Measurements from ENCODE around the gene FCHSD2. TPM values are rescaled to one million over a fixed set of nuclear protein-coding genes. Genes with fewer than 3 reads are reported as not detected.
"Not testable (repeated sequence)": the region's sequence is repeated elsewhere in the genome, so short reads cannot be mapped to it uniquely, and the experiment has no call there.

FCHSD2 gene
- total and polyA plus RNA-seq, 5 experiments from 2014 or later, result 11.8 to 70.0 (median 15.6) TPM

GRCh38 chr11:73061857-73062424 lies 80.2 kb downstream of the FCHSD2 start:
- H3K4me1 Mint-ChIP-seq, result peaks cover 32 to 83% (median 49%) of the 10 kb centered on the region in 4 donors
- H3K36me3 Mint-ChIP-seq, result peaks cover 4 to 20% (median 12%) of the 10 kb centered on the region in 3 donors
- POLR2A ChIA-PET, H3K9me3 Mint-ChIP-seq, H3K4me3 Mint-ChIP-seq, H3K27me3 Mint-ChIP-seq, ATAC-seq, DNase-seq: not testable (repeated sequence)
- peak overlapping the region in 1 of 10 donors; percentile 57 for H3K27ac Mint-ChIP-seq

GRCh38 chr11:73061434-73061833 lies 80.7 kb downstream of the FCHSD2 start:
- Mint-ChIP-seq H3K4me1 (peaks cover 33 to 80% (median 47%) of the 10 kb centered on the region in 4 donors), H3K36me3 (peaks cover 4 to 19% (median 9%) of the 10 kb centered on the region in 3 donors)
- H3K27ac Mint-ChIP-seq, H3K9me3 Mint-ChIP-seq, H3K4me3 Mint-ChIP-seq, H3K27me3 Mint-ChIP-seq, ATAC-seq, POLR2A ChIA-PET, DNase-seq: not testable (repeated sequence)

- peaks cover 0 to 10% (median 0%) of the 10 kb centered on the region in 9 donors for H3K9me3 Mint-ChIP-seq
- ATAC-seq, result no peak
- POLR2A ChIA-PET, result no interaction called here
- no peak overlapping the region for H3K4me3 Mint-ChIP-seq
- no peaks in the 10 kb centered on the region for H3K27me3 Mint-ChIP-seq
- peaks cover 29 to 76% (median 43%) of the 10 kb centered on the region in 4 donors for H3K4me1 Mint-ChIP-seq
- DNase-seq, result no peak
- peaks cover 4 to 18% (median 9%) of the 10 kb centered on the region in 3 donors for H3K36me3 Mint-ChIP-seq
- peak overlapping the region in 3 of 10 donors; percentile 44 to 64 (median 63) for H3K27ac Mint-ChIP-seq
These were observed 82.2 kb downstream of the FCHSD2 start for GRCh38 chr11:73059915-73060314.

- H3K36me3 Mint-ChIP-seq, result peaks cover 4 to 14% (median 9%) of the 10 kb centered on the region in 3 donors
- POLR2A ChIA-PET, result no interaction called here
- H3K27ac Mint-ChIP-seq, result peak overlapping the region in 2 of 10 donors; percentile 20 to 64
- peaks cover 22 to 75% (median 40%) of the 10 kb centered on the region in 4 donors for H3K4me1 Mint-ChIP-seq
- ATAC-seq (no peak), DNase-seq (no peak)
- no peaks in the 10 kb centered on the region for H3K27me3 Mint-ChIP-seq
- H3K4me3 Mint-ChIP-seq, result no peak overlapping the region
- H3K9me3 Mint-ChIP-seq, result peaks cover 0 to 10% (median 0%) of the 10 kb centered on the region in 9 donors
These were observed 83.0 kb downstream of the FCHSD2 start for GRCh38 chr11:73058989-73059674.

GRCh38 chr11:73055655-73056354 lies 86.3 kb downstream of the FCHSD2 start:
- POLR2A ChIA-PET, result no interaction called here
- Mint-ChIP-seq H3K9me3 (no peaks in the 10 kb centered on the region), H3K36me3 (peaks cover 0 to 5% (median 3%) of the 10 kb centered on the region in 3 donors), H3K27me3 (no peaks in the 10 kb centered on the region), H3K4me1 (peaks cover 14 to 64% (median 25%) of the 10 kb centered on the region in 4 donors), H3K4me3 (no peak overlapping the region), H3K27ac (peak overlapping the region in 1 of 10 donors; percentile 61)
- no peak for DNase-seq
- ATAC-seq, result no peak

- H3K9me3 Mint-ChIP-seq, result no peaks in the 10 kb centered on the region
- DNase-seq, result no peak
- ATAC-seq, result no peak
- H3K36me3 Mint-ChIP-seq, result peaks cover 0 to 1% (median 0%) of the 10 kb centered on the region in 3 donors
- no peak overlapping the region for H3K4me3 Mint-ChIP-seq
- no peaks in the 10 kb centered on the region for H3K27me3 Mint-ChIP-seq
- peaks cover 10 to 63% (median 28%) of the 10 kb centered on the region in 4 donors for H3K4me1 Mint-ChIP-seq
- peak overlapping the region in 2 of 10 donors; percentile 6 to 27 for H3K27ac Mint-ChIP-seq
- POLR2A ChIA-PET, result no interaction called here
These were observed 87.1 kb downstream of the FCHSD2 start for GRCh38 chr11:73055002-73055401.

GRCh38 chr11:73053964-73054363 lies 88.2 kb downstream of the FCHSD2 start:
- POLR2A ChIA-PET, result no interaction called here
- no peaks in the 10 kb centered on the region for H3K27me3 Mint-ChIP-seq

GRCh38 chr11:73048446-73048845 lies 93.7 kb downstream of the FCHSD2 start:
- ATAC-seq (no peak), DNase-seq (no peak)
- H3K9me3 Mint-ChIP-seq, result no peaks in the 10 kb centered on the region
- peaks cover 13 to 49% (median 27%) of the 10 kb centered on the region in 4 donors for H3K4me1 Mint-ChIP-seq
- peak overlapping the region in 7 of 10 donors; percentile 20 to 76 (median 59) for H3K4me3 Mint-ChIP-seq
- H3K27me3 Mint-ChIP-seq, result no peaks in the 10 kb centered on the region
- H3K27ac Mint-ChIP-seq, result peak overlapping the region in 7 of 10 donors; percentile 7 to 82 (median 68)
- H3K36me3 Mint-ChIP-seq, result no peaks in the 10 kb centered on the region
- POLR2A ChIA-PET, result interaction anchor here (0.5 kb wide), 1 partner anchor 10 kb away, joined by 4 read pairs; no protein-coding TSS in a partner anchor

More at GRCh38 chr11:73053964-73054363, 88.2 kb downstream of the FCHSD2 start:
- Mint-ChIP-seq H3K9me3 (no peaks in the 10 kb centered on the region), H3K4me1 (peaks cover 12 to 62% (median 30%) of the 10 kb centered on the region in 4 donors), H3K4me3 (no peak overlapping the region), H3K27ac (peak overlapping the region in 1 of 10 donors; percentile 11), H3K36me3 (peaks cover 0 to 1% (median 0%) of the 10 kb centered on the region in 3 donors)
- no peak for DNase-seq
- no peak for ATAC-seq

GRCh38 chr11:73047773-73048371 lies 94.2 kb downstream of the FCHSD2 start:
- Mint-ChIP-seq H3K4me3 (peak overlapping the region; percentile 34 to 76 (median 58)), H3K9me3 (no peaks in the 10 kb centered on the region), H3K36me3 (no peaks in the 10 kb centered on the region), H3K4me1 (peaks cover 13 to 49% (median 27%) of the 10 kb centered on the region in 4 donors), H3K27me3 (no peaks in the 10 kb centered on the region), H3K27ac (peak overlapping the region in 9 of 10 donors; percentile 46 to 82 (median 68))
- POLR2A ChIA-PET, result interaction anchor here (0.5 kb wide), 1 partner anchor 49 kb away, joined by 5 read pairs; no protein-coding TSS in a partner anchor
- ATAC-seq, result peak; percentile 47 to 48
- no peak for DNase-seq

- Mint-ChIP-seq H3K4me1 (peaks cover 7 to 32% (median 12%) of the 10 kb centered on the region in 4 donors), H3K9me3 (no peaks in the 10 kb centered on the region), H3K27me3 (no peaks in the 10 kb centered on the region), H3K36me3 (peaks cover 0 to 12% (median 5%) of the 10 kb centered on the region in 3 donors), H3K27ac (no peak overlapping the region), H3K4me3 (no peak overlapping the region)
- ATAC-seq (no peak), DNase-seq (no peak)
- POLR2A ChIA-PET, result interaction anchor here (0.7 kb wide), 1 partner anchor 53 kb away, joined by 3 read pairs; no protein-coding TSS in a partner anchor
These were observed 102.1 kb downstream of the FCHSD2 start for GRCh38 chr11:73040046-73040445.

- DNase-seq, result no peak
- H3K27ac Mint-ChIP-seq, result peak overlapping the region; percentile 2 to 92 (median 78)
- H3K4me3 Mint-ChIP-seq, result peak overlapping the region; percentile 50 to 81 (median 72)
- no peaks in the 10 kb centered on the region for H3K27me3 Mint-ChIP-seq
- peaks cover 21 to 60% (median 45%) of the 10 kb centered on the region in 4 donors for H3K4me1 Mint-ChIP-seq
- H3K9me3 Mint-ChIP-seq, result no peaks in the 10 kb centered on the region
- POLR2A ChIA-PET, result interaction anchor here (1.8 kb wide), 1 partner anchor 108 kb away, joined by 24 read pairs; the partner anchor contains the start of gene FCHSD2
- peak; percentile 44 to 52 for ATAC-seq
- H3K36me3 Mint-ChIP-seq, result peaks cover 0 to 8% (median 5%) of the 10 kb centered on the region in 3 donors
These were observed 107.3 kb downstream of the FCHSD2 start for GRCh38 chr11:73034777-73035176.

GRCh38 chr11:73034331-73034730 lies 107.8 kb downstream of the FCHSD2 start:
- H3K4me1 Mint-ChIP-seq, result peaks cover 25 to 65% (median 49%) of the 10 kb centered on the region in 4 donors

More at GRCh38 chr11:73034331-73034730, 107.8 kb downstream of the FCHSD2 start:
- DNase-seq (peak in 4 of 10 donors; percentile 6 to 76 (median 58)), ATAC-seq (peak; percentile 98)
- Mint-ChIP-seq H3K4me3 (peak overlapping the region; percentile 50 to 81 (median 72)), H3K27me3 (no peaks in the 10 kb centered on the region), H3K27ac (peak overlapping the region; percentile 45 to 92 (median 78)), H3K36me3 (peaks cover 0 to 9% (median 5%) of the 10 kb centered on the region in 3 donors), H3K9me3 (peaks cover 0 to 2% (median 0%) of the 10 kb centered on the region in 9 donors)
- POLR2A ChIA-PET, result interaction anchor here (1.8 kb wide), 1 partner anchor 108 kb away, joined by 24 read pairs; the partner anchor contains the start of gene FCHSD2
